HPDE6-E6E7 (cell line): ENCODE measurements around the gene NDFIP1.
"Not testable (repeated sequence)": the region's sequence is repeated elsewhere in the genome, so short reads cannot be mapped to it uniquely, and the experiment has no call there.

Experiments
- DNase-seq: peaks from one replicate; pipeline ENCODE4 v3.0.0; 2011; ENCODE audit warnings: missing footprints; ENCODE audit errors: extremely low spot score

Gene NDFIP1, protein sequence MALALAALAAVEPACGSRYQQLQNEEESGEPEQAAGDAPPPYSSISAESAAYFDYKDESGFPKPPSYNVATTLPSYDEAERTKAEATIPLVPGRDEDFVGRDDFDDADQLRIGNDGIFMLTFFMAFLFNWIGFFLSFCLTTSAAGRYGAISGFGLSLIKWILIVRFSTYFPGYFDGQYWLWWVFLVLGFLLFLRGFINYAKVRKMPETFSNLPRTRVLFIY

DNA sequence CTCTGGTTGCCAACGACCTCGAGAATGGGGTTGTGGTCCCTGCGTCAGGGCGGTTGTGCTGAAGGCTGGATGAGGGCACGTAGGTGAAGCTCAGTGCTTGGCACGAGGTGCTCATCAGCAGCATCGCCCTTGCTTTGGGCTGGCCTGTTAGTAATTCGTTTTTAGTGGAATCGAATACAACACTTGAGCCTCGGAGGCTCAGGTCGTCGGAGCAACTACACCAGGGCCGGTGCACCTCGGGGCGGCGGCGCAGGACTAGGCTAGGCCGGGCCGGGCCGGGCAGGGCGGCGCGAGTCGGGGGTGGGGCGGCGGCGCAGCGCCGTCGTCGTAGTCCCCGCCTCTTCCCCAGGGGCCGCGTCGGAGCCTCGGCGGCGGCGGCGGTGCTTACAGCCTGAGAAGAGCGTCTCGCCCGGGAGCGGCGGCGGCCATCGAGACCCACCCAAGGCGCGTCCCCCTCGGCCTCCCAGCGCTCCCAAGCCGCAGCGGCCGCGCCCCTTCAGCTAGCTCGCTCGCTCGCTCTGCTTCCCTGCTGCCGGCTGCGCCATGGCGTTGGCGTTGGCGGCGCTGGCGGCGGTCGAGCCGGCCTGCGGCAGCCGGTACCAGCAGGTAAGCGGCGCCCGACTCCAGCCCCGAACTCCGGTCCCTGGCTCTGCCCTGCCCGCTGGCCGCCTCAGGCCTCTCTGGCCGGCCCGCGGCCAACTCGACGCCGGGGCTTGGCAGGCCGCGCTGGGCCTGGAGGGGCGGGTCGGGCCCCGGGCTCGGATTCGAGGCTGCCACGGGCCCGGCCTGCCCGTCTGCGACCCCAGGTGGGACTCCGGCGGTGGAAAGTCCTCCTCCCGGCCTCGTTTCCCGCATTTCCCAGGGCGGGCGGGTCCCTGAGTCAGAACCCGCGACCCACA lies at the start of gene NDFIP1:
NDFIP1 (plus strand) TSS at position 348 of the 899 bp plus-strand sequence; CDS start at position 544, 196 bp downstream.
- peak; percentile 66 for DNase-seq

DNA sequence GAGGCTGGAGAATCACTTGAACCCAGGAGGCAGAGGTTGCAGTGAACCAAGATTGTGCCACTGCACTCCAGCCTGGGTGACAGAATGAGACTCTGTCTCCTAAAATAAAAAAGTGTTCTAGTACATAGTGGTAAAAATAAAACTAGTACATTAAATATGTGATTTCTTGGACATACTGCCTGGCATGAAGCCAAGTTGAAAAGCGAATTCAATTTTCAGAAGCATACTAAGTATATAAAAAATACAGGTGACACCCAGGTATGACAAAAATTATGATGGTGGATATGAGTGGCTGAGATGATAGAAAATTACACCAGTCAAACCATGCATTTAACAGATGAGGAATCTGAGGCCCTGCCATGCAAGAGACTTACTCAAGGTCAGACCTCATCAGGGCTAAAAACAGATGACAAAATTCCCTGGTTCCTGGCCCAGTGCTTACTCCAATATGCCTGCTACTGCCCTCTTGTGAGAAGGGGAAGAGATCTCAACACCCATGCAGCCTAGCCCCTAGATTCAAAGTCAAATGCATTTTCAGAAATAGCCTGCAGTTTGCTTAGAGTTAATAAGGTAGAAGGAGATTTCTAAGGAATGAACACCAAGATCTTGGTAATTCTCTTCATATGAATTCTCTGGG lies 49.2 kb upstream of the NDFIP1 start:
- DNase-seq = no peak

DNA sequence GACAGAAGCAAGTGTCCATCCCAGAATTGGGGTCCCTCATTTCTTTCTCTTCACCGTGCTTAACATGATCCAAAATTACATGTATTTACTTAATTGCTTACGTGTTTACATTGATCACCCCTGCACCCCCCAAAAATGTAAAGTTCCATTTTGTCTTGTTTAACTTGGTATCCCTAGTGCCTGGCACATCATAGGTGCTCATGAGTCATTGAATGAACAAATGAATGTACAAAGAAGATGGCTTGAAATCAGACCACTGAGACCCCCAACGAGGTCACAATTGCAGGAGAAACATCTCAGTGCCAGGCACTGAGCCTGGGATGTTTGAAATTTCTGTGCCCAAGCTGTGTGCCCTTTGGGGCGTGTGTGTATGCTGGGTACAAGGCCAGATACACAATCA lies 45.2 kb upstream of the NDFIP1 start:
- no peak for DNase-seq

DNA sequence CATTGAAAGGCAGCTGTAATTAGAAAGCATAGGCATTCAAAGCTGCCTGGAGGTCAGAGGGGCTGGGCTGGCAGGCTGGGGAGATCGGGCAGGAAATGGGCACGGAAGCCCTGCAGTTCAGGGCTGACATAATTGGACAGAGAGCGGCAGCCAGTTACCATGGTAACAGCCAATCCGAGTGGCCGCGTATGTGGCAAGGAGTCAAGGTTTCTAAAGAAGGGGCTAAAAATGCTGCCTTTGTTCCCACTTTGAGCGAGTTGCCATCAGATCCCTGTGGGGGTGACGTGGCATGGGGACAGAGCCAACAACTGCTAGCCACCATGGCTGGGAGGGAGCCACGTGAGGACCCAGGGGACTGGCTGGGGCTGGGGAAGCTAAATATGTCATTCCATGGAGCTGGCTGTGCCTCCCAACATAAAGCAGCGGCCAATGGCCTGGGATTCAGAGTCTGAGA lies 44.7 kb upstream of the NDFIP1 start:
- DNase-seq = no peak

DNA sequence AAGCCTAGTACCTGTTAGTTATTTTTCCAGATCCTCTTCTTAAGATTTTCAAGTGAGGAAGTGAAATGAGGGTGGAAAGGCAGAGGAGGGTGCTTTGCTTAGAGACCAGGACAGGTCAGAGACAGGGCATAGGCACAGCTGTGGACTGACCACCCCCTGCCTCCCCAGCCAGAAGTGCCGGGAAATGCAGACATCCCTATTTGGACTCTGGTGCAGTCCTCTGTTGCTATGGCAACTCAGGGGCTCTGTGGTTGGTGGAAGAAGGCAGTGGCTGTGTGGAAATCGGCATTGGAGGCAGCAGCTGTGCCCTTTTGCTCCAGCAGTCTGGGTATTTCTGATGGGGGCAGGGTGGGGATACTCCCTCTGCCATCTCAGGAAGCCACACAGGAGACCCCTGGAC lies 43.3 kb upstream of the NDFIP1 start:
- no peak for DNase-seq

DNA sequence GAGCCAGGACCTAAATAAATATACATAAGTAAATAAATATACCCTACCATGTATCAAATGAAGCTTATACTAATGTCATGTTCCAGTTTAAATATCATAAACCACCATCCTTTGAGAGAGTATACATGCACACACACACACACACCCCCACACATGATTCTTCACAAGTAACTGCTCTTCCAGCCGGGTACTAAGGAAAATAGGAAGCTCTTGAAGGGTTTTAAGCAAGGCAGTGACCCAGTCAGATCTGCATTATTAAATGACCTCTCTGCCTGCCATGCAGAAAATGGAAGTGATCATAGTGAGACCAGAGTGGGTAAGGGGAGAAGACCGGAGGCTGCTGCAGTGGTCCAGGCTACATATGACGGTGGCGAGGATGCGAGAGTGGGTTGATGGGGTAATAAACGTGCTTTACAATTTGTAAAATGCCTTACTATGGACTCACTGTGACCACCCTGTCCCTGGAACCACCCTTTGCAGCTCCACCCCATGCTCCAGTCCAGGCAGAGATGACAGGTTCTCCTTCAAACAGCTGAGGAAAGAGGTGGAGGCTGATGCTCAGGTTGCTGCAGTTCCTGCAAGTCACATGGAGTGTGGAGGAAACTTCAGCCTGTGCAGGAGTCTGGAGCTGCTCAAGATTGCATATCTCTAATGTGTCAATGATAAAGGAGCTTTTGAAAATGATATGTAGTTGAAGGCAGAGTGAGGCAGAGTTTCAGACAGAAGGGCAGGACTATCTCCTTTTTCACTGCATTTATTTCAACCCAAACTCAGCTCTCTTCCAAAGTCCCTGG lies 38.8 kb upstream of the NDFIP1 start:
- no peak for DNase-seq

DNA sequence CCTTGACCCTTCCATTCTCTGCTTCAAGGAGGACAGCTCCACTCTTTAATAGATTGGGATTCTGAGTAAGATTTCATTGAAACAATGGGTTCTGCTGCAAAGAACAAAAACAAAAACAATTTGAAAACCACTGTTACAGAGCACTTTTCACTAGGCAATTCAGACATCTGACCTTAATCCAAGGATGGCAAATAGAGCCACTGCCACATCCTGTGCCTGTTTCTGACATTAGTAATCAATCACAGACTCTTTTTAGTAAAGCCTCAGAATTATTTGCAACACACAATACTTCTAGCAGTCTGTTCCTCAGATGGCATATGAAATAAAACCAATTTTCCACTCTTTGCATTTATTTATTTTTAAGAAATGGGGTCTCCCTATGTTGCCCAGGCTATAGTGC lies 37.8 kb upstream of the NDFIP1 start:
- DNase-seq = no peak

DNA sequence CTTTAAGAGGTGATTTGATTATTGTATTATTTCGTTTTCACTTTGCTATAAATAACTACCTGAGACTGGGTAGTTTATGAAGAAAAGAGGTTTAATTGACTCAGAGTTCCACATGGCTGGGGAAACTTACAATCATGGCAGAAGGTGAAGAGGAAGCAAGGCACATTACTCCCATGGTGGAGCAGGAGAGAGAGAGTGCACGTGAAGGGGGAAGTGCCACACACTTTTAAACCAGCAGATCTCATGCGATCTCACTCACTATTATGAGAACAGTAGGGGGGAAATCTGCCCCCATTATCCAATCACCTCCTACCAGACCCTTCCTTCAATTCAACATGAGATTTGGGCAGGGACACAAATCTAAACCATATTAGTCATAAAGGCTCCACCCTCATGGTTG lies 36.1 kb upstream of the NDFIP1 start:
- no peak for DNase-seq

DNA sequence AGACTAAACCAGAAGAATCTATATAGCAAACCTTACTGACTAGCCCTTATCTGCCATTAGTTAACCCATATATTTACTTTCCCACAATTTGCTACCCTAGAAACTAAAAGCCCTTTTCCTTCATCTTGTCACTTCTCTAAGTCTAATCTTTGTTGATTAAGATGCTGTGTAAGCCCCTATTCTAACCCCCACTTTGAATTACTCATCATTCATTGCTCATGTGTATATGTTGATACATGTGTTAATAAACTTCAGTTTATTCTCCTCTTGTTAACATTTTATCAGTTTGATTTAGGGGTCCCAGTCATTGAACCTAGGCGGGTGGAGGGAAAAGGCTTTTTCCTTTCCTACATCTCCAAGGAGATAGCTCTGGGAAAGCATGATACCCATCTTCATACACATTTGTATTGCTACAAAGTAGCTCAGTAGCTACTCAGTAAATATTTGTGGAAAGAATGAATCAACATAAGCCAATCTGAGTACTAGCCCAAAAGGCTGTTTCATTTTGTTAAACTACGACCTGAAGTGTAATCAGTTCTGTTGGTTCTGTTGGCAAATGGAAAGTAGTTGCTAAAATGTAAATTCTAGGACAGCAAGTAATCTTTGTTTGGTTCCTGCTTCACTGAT lies 35.1 kb upstream of the NDFIP1 start:
- no peak for DNase-seq

DNA sequence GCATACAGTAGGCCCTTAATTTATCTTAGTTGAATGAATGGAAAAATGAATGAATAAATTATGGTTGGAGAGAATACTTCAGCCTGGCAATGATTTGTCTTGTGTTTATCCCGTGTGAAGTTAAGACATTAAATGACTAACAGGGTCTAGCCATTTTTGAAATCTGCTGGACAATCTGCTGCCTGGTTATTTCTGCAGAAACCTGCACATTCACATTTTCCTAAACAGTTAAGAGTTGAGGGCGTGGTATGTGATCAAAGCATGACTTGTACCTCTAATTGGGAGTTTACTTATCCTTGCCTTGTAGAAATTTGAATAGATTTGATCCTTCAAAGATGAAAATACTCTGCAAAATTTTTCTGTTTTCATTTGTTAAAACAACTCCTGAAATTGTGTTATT lies 34.6 kb upstream of the NDFIP1 start:
- DNase-seq = no peak

DNA sequence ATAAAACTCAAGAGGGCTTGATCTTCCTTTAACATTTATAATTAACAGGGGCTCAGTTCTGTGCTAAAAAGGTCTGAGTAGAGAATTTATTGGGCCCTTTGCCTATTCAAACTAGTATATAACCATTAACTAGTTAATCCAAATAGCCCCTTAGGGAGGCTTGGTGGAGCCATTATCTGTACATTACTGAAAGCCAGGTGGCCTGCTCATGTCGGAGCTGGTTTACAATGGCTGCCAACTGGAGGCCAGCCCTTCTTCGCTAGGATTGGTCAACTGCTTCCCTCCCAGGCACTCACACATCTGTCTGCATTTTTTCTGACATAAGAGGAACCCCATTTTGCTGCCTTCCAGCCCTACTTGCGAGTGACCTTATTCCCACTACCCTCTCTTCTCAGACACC lies 30.4 kb upstream of the NDFIP1 start:
- no peak for DNase-seq

DNA sequence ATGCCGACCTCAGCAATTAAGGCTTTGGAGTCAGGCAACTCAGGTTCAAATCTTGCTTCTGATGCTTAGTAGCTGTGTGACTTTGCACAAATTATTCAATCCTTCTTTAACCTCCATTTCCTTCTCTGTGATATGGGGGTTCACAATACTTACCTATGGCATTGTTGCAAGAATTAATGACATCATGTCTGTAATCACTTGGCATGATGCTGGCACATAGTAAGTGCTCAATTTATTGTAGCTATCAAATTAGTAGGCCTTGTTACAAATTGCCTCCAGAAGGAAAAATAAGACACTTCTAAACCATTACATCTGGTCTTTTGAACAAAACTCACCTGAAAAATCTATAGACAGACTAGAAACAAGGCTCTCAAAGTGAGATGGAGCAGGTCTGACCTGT lies 29.9 kb upstream of the NDFIP1 start:
- no peak for DNase-seq

DNA sequence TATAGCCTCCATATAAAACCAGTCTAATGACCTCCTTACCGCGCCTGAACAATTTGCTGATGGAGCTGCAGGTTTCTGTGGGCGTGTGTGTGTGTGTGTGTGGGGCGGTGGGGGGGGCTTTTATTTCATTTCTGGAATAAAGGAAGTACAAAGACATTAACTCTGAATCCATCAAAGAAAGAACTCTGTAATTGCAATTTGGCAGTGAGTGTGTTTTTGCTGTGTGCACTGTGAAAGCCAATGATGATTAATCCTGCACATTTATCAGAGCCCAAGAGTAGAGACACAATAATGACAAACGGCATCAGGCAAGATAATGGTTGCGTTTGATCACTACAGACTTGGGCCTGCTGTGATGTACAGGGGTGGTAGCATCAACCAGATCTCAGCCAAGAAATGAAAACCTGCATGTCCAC lies 29.3 kb upstream of the NDFIP1 start:
- no peak for DNase-seq

DNA sequence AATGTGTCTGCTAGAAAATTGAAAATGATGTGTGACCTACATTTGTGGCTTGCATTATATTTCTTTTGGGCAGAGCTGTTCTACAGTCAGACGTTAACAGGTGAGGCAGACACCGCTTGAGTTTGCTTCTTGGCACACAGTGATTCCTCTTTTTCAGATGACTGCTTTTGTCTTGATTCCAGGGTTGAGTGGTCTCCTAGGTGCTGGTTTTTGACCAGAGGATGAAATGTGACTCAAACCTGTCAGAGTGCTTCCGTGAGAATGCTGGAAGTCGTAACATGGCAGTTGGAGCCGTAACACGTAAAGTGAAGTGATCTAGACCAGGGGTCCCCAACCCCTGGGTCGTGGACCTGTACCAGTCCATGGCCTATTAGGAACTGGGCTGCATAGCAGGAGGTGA lies 28.3 kb upstream of the NDFIP1 start:
- DNase-seq = no peak

DNA sequence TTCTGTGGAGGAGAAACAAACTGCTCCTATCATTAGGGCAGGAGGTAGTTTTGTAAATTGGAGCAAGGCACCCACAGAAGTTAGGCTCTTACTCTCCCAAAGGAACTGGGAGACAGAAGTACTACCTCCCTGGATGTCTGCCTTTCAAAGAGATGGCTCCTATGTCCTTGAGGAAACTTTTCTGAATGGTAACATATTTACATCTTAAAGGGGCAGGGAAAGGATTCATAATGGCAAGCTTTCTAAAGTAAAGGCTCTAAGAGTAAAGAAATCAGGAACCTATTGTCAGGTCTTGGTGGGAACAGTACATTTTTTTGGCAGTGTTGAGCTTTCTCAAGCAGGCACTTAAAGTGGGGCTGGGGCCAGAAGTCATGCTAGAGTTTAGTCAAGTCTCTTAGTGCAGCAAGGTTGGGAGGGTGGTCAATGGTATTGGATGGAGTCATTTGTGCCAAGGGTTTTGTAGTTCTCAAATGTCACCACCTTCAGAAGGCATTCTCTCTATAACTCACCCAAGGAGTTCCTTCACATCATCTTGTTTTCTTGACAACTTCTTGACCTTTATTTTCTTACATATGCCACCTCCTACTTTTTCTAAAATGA lies 26.3 kb upstream of the NDFIP1 start:
- no peak for DNase-seq

DNA sequence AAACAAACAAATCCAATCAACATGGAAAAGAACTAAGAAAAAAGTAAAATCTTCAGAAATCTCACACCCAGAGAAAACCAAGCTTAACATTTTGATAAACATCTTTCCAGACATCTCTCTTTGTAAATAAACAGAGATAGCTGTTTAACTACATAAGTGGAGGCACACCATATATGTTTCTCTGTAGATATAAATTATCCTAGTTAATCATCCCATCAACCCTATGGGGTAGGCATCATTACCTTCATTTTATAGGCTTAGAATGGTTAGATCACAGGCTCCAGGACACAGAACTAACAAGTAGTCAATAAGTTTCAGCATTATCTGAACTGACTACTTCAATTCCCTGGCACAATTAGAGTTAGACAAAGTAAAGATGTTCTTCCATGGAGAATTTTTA lies 22.4 kb upstream of the NDFIP1 start:
- no peak for DNase-seq

DNA sequence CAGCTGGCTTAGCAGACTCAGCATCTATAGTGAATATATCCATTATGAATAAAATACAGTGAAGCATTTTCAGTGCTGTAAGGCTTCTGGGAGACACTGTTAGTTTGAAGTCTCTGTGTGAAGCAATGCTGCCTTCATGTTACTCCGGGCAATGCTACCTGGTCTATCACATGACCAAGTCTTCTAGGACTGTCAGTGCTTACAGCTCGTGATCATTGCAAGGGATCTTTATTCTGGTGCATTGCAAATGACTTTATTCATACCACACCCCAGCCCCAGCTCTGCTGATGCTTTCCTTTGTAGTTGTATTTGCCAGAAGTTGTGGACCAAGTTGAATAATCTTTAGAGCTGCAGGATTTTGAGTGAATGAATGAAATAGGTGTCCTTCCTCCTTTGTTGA lies 21.9 kb upstream of the NDFIP1 start:
- no peak for DNase-seq

DNA sequence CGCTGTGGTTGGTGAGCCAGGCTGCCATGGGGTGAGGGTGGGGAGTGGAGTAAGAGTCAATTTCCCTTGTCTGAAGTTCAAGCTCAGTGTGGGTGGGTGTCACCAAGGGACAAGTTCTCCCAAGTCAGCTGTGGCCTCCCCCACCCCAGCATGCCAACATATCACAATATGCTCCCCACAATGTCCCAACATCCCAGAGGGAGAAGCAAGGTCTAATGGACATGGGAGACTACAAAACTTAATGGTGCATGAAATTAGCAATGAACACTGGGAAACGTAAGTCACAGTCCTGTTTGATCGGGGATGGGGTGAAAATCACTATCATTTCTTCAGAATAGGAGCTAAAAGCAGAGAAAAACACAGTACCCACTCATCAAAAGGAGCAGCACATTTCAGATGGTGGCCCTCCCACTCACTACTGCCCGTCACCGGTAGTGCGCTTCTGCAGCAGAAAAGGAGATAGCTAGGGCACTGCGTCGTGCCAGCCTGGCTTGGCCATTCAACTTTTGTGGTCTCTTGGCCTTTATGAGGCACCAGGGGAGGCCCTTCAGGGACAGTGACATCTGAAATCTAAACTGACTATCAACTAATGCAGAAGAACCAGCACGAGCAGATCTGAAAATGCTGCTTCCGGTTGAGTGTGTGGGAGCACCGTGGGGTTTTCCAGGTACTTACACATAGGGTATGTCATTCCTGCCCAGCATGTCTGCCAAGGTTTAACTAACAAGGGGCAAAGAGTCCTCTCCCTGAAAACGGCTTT lies 20.5 kb upstream of the NDFIP1 start:
- DNase-seq = no peak

DNA sequence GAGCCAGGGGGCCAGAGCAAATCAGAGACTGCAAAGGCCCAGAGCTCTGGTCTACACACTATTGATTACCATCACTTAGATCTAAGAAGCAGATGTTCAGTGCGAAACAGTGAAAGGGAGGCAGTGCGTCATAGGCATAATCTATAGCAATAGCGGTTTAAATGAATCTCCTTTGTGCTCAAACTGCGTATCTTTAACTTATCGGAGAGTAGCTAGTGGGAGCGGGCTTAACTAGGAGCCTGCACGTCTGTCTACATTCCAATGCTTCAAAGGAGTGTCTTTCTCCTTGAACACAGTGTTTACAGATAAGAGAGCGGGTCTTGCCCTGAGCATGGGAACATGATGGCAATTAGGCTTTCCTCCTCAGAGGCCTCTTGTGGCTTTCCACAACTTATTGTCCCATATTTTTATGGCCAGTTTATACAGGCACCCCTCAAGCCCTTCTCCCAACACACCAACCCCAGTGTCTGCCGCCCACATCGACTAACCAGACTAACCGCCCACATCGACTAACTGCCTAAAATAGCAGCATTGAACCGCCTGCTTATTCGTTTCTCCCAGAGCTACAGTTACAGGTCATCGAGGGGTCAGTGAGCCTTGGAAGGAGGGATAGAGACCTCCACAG lies 19.6 kb upstream of the NDFIP1 start:
- not testable (repeated sequence) for DNase-seq

DNA sequence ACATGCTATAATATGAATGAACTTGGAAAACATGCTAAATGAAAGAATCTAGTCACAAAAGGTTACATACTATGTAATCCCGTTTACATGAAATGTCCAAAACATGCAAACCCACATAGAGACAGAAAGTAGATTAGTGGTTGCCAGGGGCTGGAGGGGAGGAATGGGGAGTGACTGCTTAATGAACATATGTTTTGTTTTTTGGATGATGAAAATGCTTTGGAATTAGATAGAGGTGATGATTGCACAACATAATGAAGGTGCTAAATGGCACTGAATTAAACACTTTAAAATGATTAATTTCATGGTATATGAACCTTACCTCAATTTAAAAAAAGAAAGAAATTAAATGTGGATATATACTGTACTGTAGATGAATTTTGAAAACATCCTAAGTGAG lies 17.6 kb upstream of the NDFIP1 start:
- DNase-seq = no peak
